PC-9 (cell line): ENCODE data around the gene AUTS2.

Source experiments
- EZH2 ChIP-seq: fragments of 200-600 bp; sonication (generic); IDR thresholded peaks from 2 replicates; pipeline ENCODE4 v1.8.0; 2017; ENCODE audit warnings: antibody characterized with exemption, low read depth
- TF ChIP-seq, protein P1 (sequence below): fragments of 200-600 bp; sonication (generic); conservative IDR thresholded peaks from 2 replicates; pipeline ENCODE4 v1.6.1; 2017; ENCODE audit warnings: mixed run types, antibody characterized with exemption, mild to moderate bottlenecking, moderate library complexity

DNA sequence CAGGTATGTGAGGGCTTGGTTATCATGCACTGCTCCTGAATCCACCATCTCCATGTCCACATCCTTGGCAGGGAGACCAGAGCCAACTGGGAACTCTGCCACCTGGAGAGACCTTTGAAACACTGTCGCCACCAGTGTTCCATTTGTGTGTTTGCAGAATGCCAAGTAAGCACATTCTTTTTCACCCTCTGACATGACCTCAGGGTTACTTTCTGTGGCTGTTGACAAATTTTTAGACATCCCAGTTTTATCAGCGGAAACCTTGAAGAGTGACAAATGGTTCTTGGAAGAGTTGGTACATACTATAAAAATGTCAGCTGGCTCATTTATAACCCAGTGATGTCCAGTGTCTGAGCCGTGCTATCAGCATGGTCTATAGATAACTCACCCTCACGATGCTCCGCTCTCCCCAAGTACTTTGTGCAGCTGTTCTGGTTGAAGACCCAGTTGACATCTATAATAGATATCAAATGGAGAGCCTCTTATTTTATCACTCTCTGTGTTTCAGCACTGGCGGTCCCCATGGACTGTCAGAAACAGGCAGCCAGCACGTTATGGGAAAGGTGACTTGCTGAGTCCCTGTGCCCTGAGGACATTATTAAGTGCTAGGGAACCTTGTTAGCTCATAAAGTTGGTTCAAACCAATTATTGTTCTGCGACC is 970.5 kb downstream of the AUTS2 start:
- no peak for TF ChIP-seq EZH2
- TF ChIP-seq, protein P1, sequence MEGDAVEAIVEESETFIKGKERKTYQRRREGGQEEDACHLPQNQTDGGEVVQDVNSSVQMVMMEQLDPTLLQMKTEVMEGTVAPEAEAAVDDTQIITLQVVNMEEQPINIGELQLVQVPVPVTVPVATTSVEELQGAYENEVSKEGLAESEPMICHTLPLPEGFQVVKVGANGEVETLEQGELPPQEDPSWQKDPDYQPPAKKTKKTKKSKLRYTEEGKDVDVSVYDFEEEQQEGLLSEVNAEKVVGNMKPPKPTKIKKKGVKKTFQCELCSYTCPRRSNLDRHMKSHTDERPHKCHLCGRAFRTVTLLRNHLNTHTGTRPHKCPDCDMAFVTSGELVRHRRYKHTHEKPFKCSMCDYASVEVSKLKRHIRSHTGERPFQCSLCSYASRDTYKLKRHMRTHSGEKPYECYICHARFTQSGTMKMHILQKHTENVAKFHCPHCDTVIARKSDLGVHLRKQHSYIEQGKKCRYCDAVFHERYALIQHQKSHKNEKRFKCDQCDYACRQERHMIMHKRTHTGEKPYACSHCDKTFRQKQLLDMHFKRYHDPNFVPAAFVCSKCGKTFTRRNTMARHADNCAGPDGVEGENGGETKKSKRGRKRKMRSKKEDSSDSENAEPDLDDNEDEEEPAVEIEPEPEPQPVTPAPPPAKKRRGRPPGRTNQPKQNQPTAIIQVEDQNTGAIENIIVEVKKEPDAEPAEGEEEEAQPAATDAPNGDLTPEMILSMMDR: no peak
